Muscle of leg (tissue), 11 donors: ENCODE results near the gene ATM. TPM values are rescaled to one million over a fixed set of nuclear protein-coding genes. Genes with fewer than 3 reads are reported as not detected.
"Not testable (repeated sequence)": the region's sequence is repeated elsewhere in the genome, so short reads cannot be mapped to it uniquely, and the experiment has no call there.

Experiments
- DNase-seq: peaks from one replicate; pipeline ENCODE4 v3.0.0; 2013
- H3K27ac ChIP-seq: one replicate; pipeline ENCODE4 v1.5.1; 2013; ENCODE audit warnings: mild to moderate bottlenecking, low read length, control low read depth
- H3K27me3 ChIP-seq: one replicate; pipeline ENCODE4 v1.6.1; 2013; ENCODE audit warnings: low read length; ENCODE audit not compliant: control insufficient read depth, insufficient read depth
- H3K36me3 ChIP-seq: one replicate; pipeline ENCODE4 v1.6.1; 2013; ENCODE audit warnings: low read length; ENCODE audit not compliant: control insufficient read depth, insufficient read depth
- H3K4me1 ChIP-seq: one replicate; pipeline ENCODE4 v1.6.1; 2013; ENCODE audit warnings: low read length; ENCODE audit not compliant: control insufficient read depth, insufficient read depth
- H3K4me3 ChIP-seq: one replicate; pipeline ENCODE4 v1.5.1; 2013; ENCODE audit warnings: low read length, control low read depth
- H3K9me3 ChIP-seq: replicated peaks from 2 replicates; pipeline ENCODE4 v1.6.1; 2013; ENCODE audit warnings: low read depth, low read length; ENCODE audit not compliant: control insufficient read depth
- WGBS: methylation state at CpG from one replicate; pipeline ENCODE4 v1.1.5; 2013; ENCODE audit warnings: missing lambda C conversion rate; ENCODE audit not compliant: insufficient coverage; 5-methylcytosine and 5-hydroxymethylcytosine counted together
- polyA plus RNA-seq, 8 donors: library from polyadenylated mRNA; unstranded; fragments of 120-200 nt; gene quantifications; one replicate each; pipeline versions ENCODE4 v1.2.1 to v1.2.3, GENCODE V29; 2013; ENCODE audit warnings: inconsistent platforms in 1 of 8, low replicate concordance in 1 of 8; ENCODE audit not compliant: insufficient read length in 8 of 8, insufficient read depth in 1 of 8
- total RNA-seq: library from RNA; stranded (reverse); fragments of 120-200 nt; gene quantifications from one replicate; pipeline ENCODE4 v1.2.4, GENCODE V29; 2013

Gene ATM
- total and polyA plus RNA-seq, 9 donors: 27.8 to 53.8 (median 35.8) TPM

DNA sequence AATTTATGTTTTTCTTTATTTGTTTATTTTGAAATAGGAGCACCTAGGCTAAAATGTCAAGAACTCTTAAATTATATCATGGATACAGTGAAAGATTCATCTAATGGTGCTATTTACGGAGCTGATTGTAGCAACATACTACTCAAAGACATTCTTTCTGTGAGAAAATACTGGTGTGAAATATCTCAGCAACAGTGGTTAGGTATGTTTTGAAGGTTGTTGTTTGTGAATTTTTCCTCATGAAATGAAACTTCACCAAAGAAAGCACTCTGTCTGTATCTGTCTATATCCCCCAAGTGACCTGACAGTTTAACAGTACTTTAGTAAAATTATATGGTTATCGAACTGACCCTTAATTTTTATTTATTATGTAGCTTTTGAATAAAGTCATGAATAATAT is 12.8 kb downstream of the ATM start:
- Histone ChIP-seq H3K36me3 (peaks cover 36% of the 10 kb centered on the region), H3K27ac (no peak overlapping the region), H3K9me3 (no peaks in the 10 kb centered on the region), H3K4me3 (no peak overlapping the region), H3K27me3 (no peaks in the 10 kb centered on the region), H3K4me1 (no peaks in the 10 kb centered on the region)
- no peak for DNase-seq
- WGBS: no CpG with 5 or more reads among the region's 2 CpGs

DNA sequence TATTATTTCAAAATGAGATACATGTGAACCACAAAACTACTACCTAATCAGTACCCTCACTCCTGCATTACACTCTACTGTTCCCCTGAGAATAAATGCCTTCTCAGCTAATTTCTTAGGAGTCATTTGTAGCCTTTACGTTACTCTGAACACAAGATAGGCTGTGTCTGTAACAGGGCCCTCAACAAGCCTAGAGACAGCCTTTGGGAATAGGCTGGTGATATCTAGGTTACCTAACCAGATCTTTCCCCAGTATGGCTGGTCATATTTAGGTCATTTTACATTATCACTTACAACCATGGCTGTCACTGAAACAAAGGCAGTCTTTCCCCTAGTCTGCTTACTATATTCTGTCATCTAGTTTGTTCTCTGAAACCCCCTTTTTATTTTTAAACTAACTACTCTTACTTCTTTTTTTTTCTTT is 14.2 kb downstream of the ATM start:
- H3K4me3 ChIP-seq: no peak overlapping the region
- H3K27me3 ChIP-seq: no peaks in the 10 kb centered on the region
- WGBS: no CpG with 5 or more reads among the region's 1 CpG
- DNase-seq: no peak
- no peak overlapping the region for H3K27ac ChIP-seq
- no peaks in the 10 kb centered on the region for H3K4me1 ChIP-seq
- no peaks in the 10 kb centered on the region for H3K9me3 ChIP-seq
- peaks cover 31% of the 10 kb centered on the region for H3K36me3 ChIP-seq

- no peaks in the 10 kb centered on the region for H3K9me3 ChIP-seq
- no peaks in the 10 kb centered on the region for H3K27me3 ChIP-seq
- H3K4me1 ChIP-seq: no peaks in the 10 kb centered on the region
- DNase-seq: no peak
- no peak overlapping the region for H3K27ac ChIP-seq
- peaks cover 20% of the 10 kb centered on the region for H3K36me3 ChIP-seq
- no peak overlapping the region for H3K4me3 ChIP-seq
Measured at GRCh38 chr11:108239076-108239475, 16.2 kb downstream of the ATM start.

GRCh38 chr11:108241330-108242037 is 18.6 kb downstream of the ATM start:
- no peaks in the 10 kb centered on the region for H3K27me3 ChIP-seq
- no peak for DNase-seq
- no peak overlapping the region for H3K27ac ChIP-seq
- H3K4me1 ChIP-seq: no peaks in the 10 kb centered on the region
- no peaks in the 10 kb centered on the region for H3K9me3 ChIP-seq
- WGBS: no CpG with 5 or more reads among the region's 4 CpGs
- peaks cover 12% of the 10 kb centered on the region for H3K36me3 ChIP-seq
- H3K4me3 ChIP-seq: no peak overlapping the region

DNA sequence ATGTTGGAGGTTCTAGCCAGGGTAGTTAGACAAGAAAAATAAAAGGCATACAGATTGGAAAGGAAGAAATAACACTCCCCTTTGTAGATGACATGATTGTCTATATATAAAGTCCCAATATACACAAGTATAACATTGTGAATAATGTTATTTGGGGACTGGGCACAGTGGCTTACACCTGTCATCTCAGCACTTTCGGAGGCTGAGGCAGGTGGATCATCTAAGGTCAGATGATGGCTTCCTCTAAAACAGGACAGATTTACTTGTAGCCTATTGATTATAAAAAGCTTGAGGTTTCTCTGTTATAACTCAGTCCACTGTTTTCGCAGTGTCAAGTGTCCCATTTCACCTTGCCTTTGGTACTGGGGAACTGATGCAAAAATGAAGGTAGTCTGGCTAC is 19.6 kb downstream of the ATM start:
- Histone ChIP-seq H3K27me3 (no peaks in the 10 kb centered on the region), H3K4me1 (no peaks in the 10 kb centered on the region), H3K27ac (no peak overlapping the region), H3K9me3 (no peaks in the 10 kb centered on the region), H3K36me3 (peaks cover 7% of the 10 kb centered on the region), H3K4me3 (no peak overlapping the region)
- no peak for DNase-seq
- 80% methylated on average over 1 of the region's 2 CpGs for WGBS

GRCh38 chr11:108246308-108246707 is 23.4 kb downstream of the ATM start:
- Histone ChIP-seq H3K27me3 (no peaks in the 10 kb centered on the region), H3K4me3 (no peak overlapping the region), H3K9me3 (no peaks in the 10 kb centered on the region), H3K4me1 (no peaks in the 10 kb centered on the region), H3K27ac (no peak overlapping the region), H3K36me3 (peaks cover 8% of the 10 kb centered on the region)
- no peak for DNase-seq
- 50% methylated on average over 2 of the region's 3 CpGs for WGBS

- no CpG with 5 or more reads among the region's 2 CpGs for WGBS
- no peaks in the 10 kb centered on the region for H3K9me3 ChIP-seq
- DNase-seq: no peak
- H3K36me3 ChIP-seq: peaks cover 8% of the 10 kb centered on the region
- H3K27me3 ChIP-seq: no peaks in the 10 kb centered on the region
- H3K27ac ChIP-seq: no peak overlapping the region
- H3K4me3 ChIP-seq: no peak overlapping the region
- no peaks in the 10 kb centered on the region for H3K4me1 ChIP-seq
Measured at GRCh38 chr11:108246885-108247284, 24.0 kb downstream of the ATM start.

DNA sequence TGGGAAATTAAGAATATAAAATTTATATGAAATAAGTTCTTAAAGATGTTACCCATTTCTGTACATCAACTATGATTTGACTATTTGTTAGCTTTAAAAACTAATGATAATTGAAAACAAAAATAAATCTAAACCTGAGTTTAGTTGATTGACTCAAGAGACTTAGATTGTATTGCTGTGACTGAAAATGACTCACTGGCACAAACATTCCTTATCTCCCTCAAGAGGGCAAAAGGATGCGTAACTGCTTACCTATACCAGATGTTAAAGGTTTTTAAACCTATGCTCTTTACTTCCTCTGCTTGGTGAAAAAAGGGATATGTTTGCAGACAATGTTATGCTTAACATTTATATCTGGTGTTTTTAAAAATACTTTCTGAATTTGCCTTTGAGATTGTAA is 30.3 kb downstream of the ATM start:
- no peak for DNase-seq
- Histone ChIP-seq H3K36me3 (peaks cover 19% of the 10 kb centered on the region), H3K4me1 (no peaks in the 10 kb centered on the region), H3K4me3 (no peak overlapping the region), H3K27me3 (no peaks in the 10 kb centered on the region), H3K27ac (no peak overlapping the region), H3K9me3 (no peaks in the 10 kb centered on the region)
- no CpG with 5 or more reads among the region's 1 CpG for WGBS

GRCh38 chr11:108269583-108269982 is 46.7 kb downstream of the ATM start:
- H3K36me3 ChIP-seq: peaks cover 13% of the 10 kb centered on the region
- WGBS: 100% methylated on average over 1 of the region's 3 CpGs
- no peak overlapping the region for H3K27ac ChIP-seq
- DNase-seq: no peak
- H3K4me3 ChIP-seq: no peak overlapping the region
- peaks cover 2% of the 10 kb centered on the region for H3K9me3 ChIP-seq
- H3K27me3 ChIP-seq: no peaks in the 10 kb centered on the region
- H3K4me1 ChIP-seq: no peaks in the 10 kb centered on the region

GRCh38 chr11:108276985-108277616 is 54.2 kb downstream of the ATM start:
- not testable (repeated sequence) for DNase-seq, H3K27me3 ChIP-seq, H3K4me3 ChIP-seq, H3K4me1 ChIP-seq, H3K9me3 ChIP-seq, H3K27ac ChIP-seq
- WGBS: 92% methylated on average over 9 of the region's 13 CpGs
- peaks cover 20% of the 10 kb centered on the region for H3K36me3 ChIP-seq
